AG09309 (cell line): ENCODE measurements around the gene CYP27C1.
"Not testable (repeated sequence)": the region's sequence is repeated elsewhere in the genome, so short reads cannot be mapped to it uniquely, and the experiment has no call there.

Experiments used
- DNase-seq: peaks from one replicate; pipeline ENCODE4 v3.0.0-alpha.2; 2010; ENCODE audit warnings: low read depth
- H3K4me3 ChIP-seq: 2 replicates; pipeline ENCODE4 v1.5.1; 2011; ENCODE audit warnings: mild to moderate bottlenecking, low read depth, low read length, moderate library complexity; ENCODE audit not compliant: control insufficient read depth
- CTCF ChIP-seq: IDR thresholded peaks from 2 replicates; pipeline ENCODE4 v1.5.1; 2011; ENCODE audit warnings: mild to moderate bottlenecking, low read depth, low read length, inconsistent platforms; ENCODE audit not compliant: insufficient read depth, control insufficient read depth; ENCODE audit errors: missing control alignments

Gene CYP27C1

DNA sequence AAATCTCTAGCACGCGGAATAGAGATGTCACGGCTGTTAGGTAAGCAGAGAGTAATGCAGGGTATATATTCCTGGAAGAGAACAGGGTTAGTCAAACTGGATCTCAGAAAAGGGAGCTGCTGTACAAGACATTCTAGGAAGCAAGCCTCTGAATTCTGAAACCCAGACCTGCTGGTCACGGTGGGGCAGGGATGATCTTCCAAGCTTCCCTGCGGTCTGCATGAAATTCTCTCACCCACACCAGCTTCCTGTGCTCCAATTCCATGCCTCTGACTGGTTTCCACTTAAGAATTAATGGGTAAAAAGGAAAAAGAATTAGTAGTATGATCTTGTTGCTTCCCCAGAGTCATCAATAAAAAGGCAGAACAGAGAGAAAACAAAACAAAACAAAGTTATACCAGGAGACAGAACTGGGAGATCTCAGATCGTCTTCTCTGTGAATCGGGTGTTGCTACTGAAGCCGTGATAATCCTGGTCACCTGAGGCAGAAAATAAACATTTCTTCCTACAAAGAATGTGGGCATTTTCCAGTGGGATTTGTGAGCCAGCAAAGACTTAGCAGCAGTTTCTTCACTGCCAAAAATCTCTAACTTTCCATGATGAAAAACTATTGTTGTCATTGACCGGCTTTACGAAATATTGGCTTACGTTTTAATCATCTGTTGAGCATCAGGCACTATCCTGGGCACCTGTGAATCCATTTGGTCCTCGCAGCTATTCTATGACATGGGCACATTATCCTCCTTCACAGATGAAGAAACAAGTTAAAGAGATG is 5.3 kb upstream of the CYP27C1 start:
- DNase-seq = no peak
- no peak for TF ChIP-seq CTCF
- H3K4me3 ChIP-seq = peak overlapping the region; percentile 4; the same call in 1 of the 2 replicates

GRCh38 chr2:127224135-127224534 is 4.0 kb upstream of the CYP27C1 start:
- DNase-seq = not testable (repeated sequence)

GRCh38 chr2:127220768-127221527 is 849 bp upstream of the CYP27C1 start:
- no peak for DNase-seq
- TF ChIP-seq CTCF = no peak
- no peak overlapping the region; the same call in 1 of the 2 replicates for H3K4me3 ChIP-seq

More at GRCh38 chr2:127224135-127224534, 4.0 kb upstream of the CYP27C1 start:
- not testable (repeated sequence) for H3K4me3 ChIP-seq

GRCh38 chr2:127219171-127220070 is 678 bp downstream of the CYP27C1 start:
- no peak for TF ChIP-seq CTCF
- DNase-seq = no peak
- H3K4me3 ChIP-seq = peak overlapping the region; percentile 81

DNA sequence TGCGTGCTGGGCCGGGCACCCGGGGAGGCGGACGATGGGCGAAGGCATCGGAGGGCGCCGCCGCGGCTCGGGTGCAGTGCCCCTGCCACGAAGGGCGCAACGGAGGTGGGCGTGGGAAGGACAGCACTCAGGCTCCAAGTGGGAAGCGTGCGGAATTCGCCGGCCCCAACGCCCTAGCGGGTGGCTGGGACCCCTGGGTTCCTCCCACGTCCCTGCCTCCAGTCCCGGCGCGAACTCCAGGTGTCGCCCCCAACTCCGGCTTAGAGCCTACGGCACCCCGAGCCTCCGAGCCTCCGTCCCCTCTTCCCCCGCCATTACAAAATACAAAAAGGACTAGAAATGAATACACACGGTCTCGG is 1.3 kb downstream of the CYP27C1 start:
- DNase-seq = no peak
- peak overlapping the region; percentile 81 for H3K4me3 ChIP-seq
- no peak for TF ChIP-seq CTCF

DNA sequence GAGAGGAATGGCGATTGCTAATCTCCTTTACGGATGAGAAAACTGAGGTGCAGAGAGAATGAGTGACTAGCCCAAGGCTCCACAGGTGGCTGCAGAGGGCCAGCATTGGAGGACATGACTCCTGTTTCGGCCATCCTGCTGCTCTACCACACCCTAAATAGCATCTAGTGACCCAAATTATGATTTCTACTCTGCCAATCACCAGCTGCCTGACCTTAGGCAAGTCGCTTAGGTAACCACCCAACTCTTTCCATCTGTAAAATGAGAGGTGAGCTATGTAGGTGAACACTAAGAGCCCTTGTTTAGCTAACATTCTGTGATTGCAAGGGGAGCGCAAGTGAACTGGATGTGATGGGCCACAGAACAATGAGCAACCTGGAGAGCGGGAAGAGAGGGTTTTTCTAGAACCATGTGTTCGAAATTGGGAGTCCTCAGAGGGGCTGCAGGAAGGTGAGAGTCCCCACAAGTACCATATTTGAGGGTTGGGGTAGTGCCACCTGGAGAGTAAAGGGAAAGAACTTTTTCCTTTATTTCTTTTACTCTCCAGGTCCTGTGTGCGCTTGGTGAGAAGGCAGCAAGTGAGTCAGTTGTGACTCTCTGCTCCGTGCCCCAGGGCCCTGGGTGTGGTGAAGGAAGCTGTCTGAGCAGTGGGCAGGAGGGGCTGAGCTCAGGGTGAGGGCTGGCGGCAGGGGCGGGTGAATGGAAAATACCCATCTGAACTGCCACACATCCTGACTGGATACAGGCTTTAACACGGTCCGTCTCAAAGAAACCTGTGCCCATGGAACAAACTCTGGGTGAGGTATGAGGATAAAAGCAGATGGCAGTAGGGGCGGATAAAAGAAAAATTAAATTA is 2.4 kb downstream of the CYP27C1 start:
- peak overlapping the region; percentile 19 for H3K4me3 ChIP-seq
- DNase-seq = no peak
- TF ChIP-seq CTCF = no peak
